Type B pancreatic cell (in vitro differentiated cells): ENCODE results near the gene TTC6. TPM values are rescaled to one million over a fixed set of nuclear protein-coding genes. Genes with fewer than 3 reads are reported as not detected.

Source experiments
- DNase-seq: peaks from one replicate; pipeline ENCODE4 v3.0.0; 2021; ENCODE audit warnings: mixed read lengths; ENCODE audit not compliant: unreplicated experiment; ENCODE audit errors: extremely low spot score
- H3K27ac Mint-ChIP-seq: 2 replicates; pipeline ENCODE4 v1.8.0; 2021; ENCODE audit warnings: mild to moderate bottlenecking, mixed read lengths
- H3K27me3 Mint-ChIP-seq: 2 replicates; pipeline ENCODE4 v1.8.0; 2021; ENCODE audit warnings: mixed read lengths
- H3K36me3 Mint-ChIP-seq: 2 replicates; pipeline ENCODE4 v1.8.0; 2021; ENCODE audit warnings: mixed read lengths
- H3K4me1 Mint-ChIP-seq: one replicate; pipeline ENCODE4 v1.8.0; 2021; ENCODE audit warnings: mixed read lengths; ENCODE audit not compliant: unreplicated experiment
- H3K4me3 Mint-ChIP-seq: 2 replicates; pipeline ENCODE4 v1.8.0; 2021; ENCODE audit warnings: mild to moderate bottlenecking, mixed read lengths
- H3K9me3 Mint-ChIP-seq: 2 replicates; pipeline ENCODE4 v1.8.0; 2021; ENCODE audit warnings: mixed read lengths
- CTCF ChIP-seq: fragments of 200-600 bp; sonication (generic); conservative IDR thresholded peaks from 2 replicates; pipeline ENCODE4 v1.5.0; 2021; ENCODE audit warnings: antibody characterized with exemption, mild to moderate bottlenecking
- total RNA-seq: library from RNA; stranded (reverse); gene quantifications from 2 replicates; pipeline ENCODE4 v1.2.1, GENCODE V29; 2021; ENCODE audit warnings: low replicate concordance

Gene TTC6
- total RNA-seq, 1 donor from 2014 or later = 4.6 TPM

GRCh38 chr14:37623971-37624370 lies 28.5 kb downstream of the TTC6 start:
- Mint-ChIP-seq H3K27me3 (peaks cover 47% of the 10 kb centered on the region), H3K9me3 (no peaks in the 10 kb centered on the region), H3K27ac (no peak overlapping the region)

GRCh38 chr14:37625597-37626595 lies 30.5 kb downstream of the TTC6 start:
- no peak for DNase-seq
- no peak overlapping the region for H3K4me3 Mint-ChIP-seq
- peaks cover 38% of the 10 kb centered on the region for H3K27me3 Mint-ChIP-seq
- TF ChIP-seq CTCF = no peak
- H3K36me3 Mint-ChIP-seq = no peaks in the 10 kb centered on the region
- no peak overlapping the region for H3K27ac Mint-ChIP-seq
- no peaks in the 10 kb centered on the region for H3K4me1 Mint-ChIP-seq
- H3K9me3 Mint-ChIP-seq = peaks cover 6% of the 10 kb centered on the region

More at GRCh38 chr14:37623971-37624370, 28.5 kb downstream of the TTC6 start:
- Mint-ChIP-seq H3K36me3 (no peaks in the 10 kb centered on the region), H3K4me1 (no peaks in the 10 kb centered on the region), H3K4me3 (no peak overlapping the region)
- DNase-seq = no peak
- no peak for TF ChIP-seq CTCF

GRCh38 chr14:37637341-37637740 lies 41.9 kb downstream of the TTC6 start:
- H3K27me3 Mint-ChIP-seq = peaks cover 3% of the 10 kb centered on the region
- no peak for DNase-seq
- H3K4me1 Mint-ChIP-seq = no peaks in the 10 kb centered on the region
- no peak overlapping the region for H3K4me3 Mint-ChIP-seq
- H3K9me3 Mint-ChIP-seq = no peaks in the 10 kb centered on the region
- H3K36me3 Mint-ChIP-seq = no peaks in the 10 kb centered on the region
- no peak overlapping the region for H3K27ac Mint-ChIP-seq
- no peak for TF ChIP-seq CTCF

GRCh38 chr14:37638599-37638998 lies 43.2 kb downstream of the TTC6 start:
- H3K27me3 Mint-ChIP-seq = peaks cover 3% of the 10 kb centered on the region
- no peaks in the 10 kb centered on the region for H3K9me3 Mint-ChIP-seq
- no peaks in the 10 kb centered on the region for H3K36me3 Mint-ChIP-seq
- no peak overlapping the region for H3K4me3 Mint-ChIP-seq
- H3K27ac Mint-ChIP-seq = no peak overlapping the region
- H3K4me1 Mint-ChIP-seq = no peaks in the 10 kb centered on the region
- DNase-seq = no peak
- no peak for TF ChIP-seq CTCF

GRCh38 chr14:37641117-37641516 lies 45.7 kb downstream of the TTC6 start:
- Mint-ChIP-seq H3K4me1 (no peaks in the 10 kb centered on the region), H3K27me3 (peaks cover 3% of the 10 kb centered on the region)

More at GRCh38 chr14:37641117-37641516, 45.7 kb downstream of the TTC6 start:
- no peak for TF ChIP-seq CTCF
- no peaks in the 10 kb centered on the region for H3K9me3 Mint-ChIP-seq
- DNase-seq = no peak
- H3K27ac Mint-ChIP-seq = no peak overlapping the region
- H3K4me3 Mint-ChIP-seq = no peak overlapping the region
- H3K36me3 Mint-ChIP-seq = no peaks in the 10 kb centered on the region
